Upper lobe of left lung (tissue), 6 donors: Measurements from ENCODE around the gene NT5DC1. TPM values are rescaled to one million over a fixed set of nuclear protein-coding genes. Genes with fewer than 3 reads are reported as not detected.

ENCODE experiments used
- ATAC-seq, 2 donors: fragments of 200-7000 bp; cut with Tn5 transposase; one replicate each; pipeline ENCODE4 v1.9.1; 2022; ENCODE audit warnings: mild to moderate bottlenecking in 2 of 2, moderate library complexity in 2 of 2; ENCODE audit not compliant: low FRiP score in 2 of 2
- DNase-seq, 2 donors: peaks; one replicate each; pipeline ENCODE4 v3.0.0-alpha.2; 2019 to 2020
- H3K27ac ChIP-seq, 4 donors: fragments of 200-600 bp; sonication (generic); one replicate each; pipeline ENCODE4 v1.5.1; 2016 to 2019
- H3K27me3 ChIP-seq, 4 donors: fragments of 200-600 bp; sonication (generic); one replicate each; pipeline ENCODE4 v1.5.1; 2017 to 2019
- H3K36me3 ChIP-seq, 4 donors: fragments of 200-600 bp; sonication (generic); one replicate each; pipeline ENCODE4 v1.5.1; 2016 to 2019
- H3K4me1 ChIP-seq, 4 donors: fragments of 200-600 bp; sonication (generic); one replicate each; pipeline ENCODE4 v1.5.1; 2018 to 2019
- H3K4me3 ChIP-seq, 4 donors: fragments of 200-600 bp; sonication (generic); one replicate each; pipeline ENCODE4 v1.5.1; 2017 to 2019; ENCODE audit warnings: mild to moderate bottlenecking in 2 of 4, moderate library complexity in 1 of 4
- H3K9me3 ChIP-seq, 4 donors: fragments of 200-600 bp; sonication (generic); one replicate each; pipeline ENCODE4 v1.5.1; 2018 to 2019
- CTCF ChIP-seq, 6 experiments: fragments of 450-650 bp in 4 of 6; fragments of 200-600 bp in 2 of 6; sonication (generic) in 2 of 6; IDR thresholded peaks; one replicate each; pipeline ENCODE4 v1.5.1; 2016 to 2019; ENCODE audit warnings: antibody characterized with exemption in 6 of 6
- EP300 ChIP-seq, 4 donors: sonication (generic); formaldehyde crosslinking; IDR thresholded peaks; one replicate each; pipeline ENCODE4 v1.5.1; 2017; ENCODE audit warnings: antibody characterized with exemption in 4 of 4, control low read depth in 2 of 4
- POLR2A ChIP-seq, 4 donors: fragments of 450-650 bp; IDR thresholded peaks; one replicate each; pipeline ENCODE4 v1.5.1; 2016 to 2017; ENCODE audit warnings: antibody characterized with exemption in 4 of 4, mild to moderate bottlenecking in 2 of 4
- POLR2AphosphoS5 ChIP-seq, 2 donors: sonication (generic); formaldehyde crosslinking; IDR thresholded peaks; one replicate each; pipeline ENCODE4 v1.5.1; 2017; ENCODE audit warnings: antibody characterized with exemption in 2 of 2
- WGBS, 2 donors: methylation state at CpG; one replicate each; pipeline ENCODE4 v1.1.5; 2017 to 2018; 5-methylcytosine and 5-hydroxymethylcytosine counted together
- total RNA-seq, 6 donors: library from RNA; depleted of rRNA in 4 of 6; stranded (reverse); fragments of >200 nt in 4 of 6; gene quantifications; one replicate each; pipeline versions ENCODE4 v1.1.0 to v1.2.1, GENCODE V29; 2016 to 2021
- donor health status: DM: no; HTN: no; CAD: no; lungs with moderate emphysema.
- donor health status: DM: no; HTN: yes; CAD: no; lungs with severe emphysema.

Gene NT5DC1
- total RNA-seq, 6 donors from 2014 or later = 5.4 to 55.6 (median 28.8) TPM

GRCh38 chr6:116200619-116201249, 100.1 kb downstream of the NT5DC1 start:
- Histone ChIP-seq H3K4me1 (peaks cover 0 to 5% (median 0%) of the 10 kb centered on the region in 4 donors), H3K4me3 (no peak overlapping the region), H3K27ac (no peak overlapping the region), H3K9me3 (no peaks in the 10 kb centered on the region), H3K36me3 (no peaks in the 10 kb centered on the region), H3K27me3 (no peaks in the 10 kb centered on the region)
- peak in 1 of 2 donors; percentile 54 for DNase-seq
- peak in 1 of 2 donors; percentile 14 for TF ChIP-seq POLR2AphosphoS5 (IDR thresholded peaks at IDR 0.05)
- TF ChIP-seq CTCF (IDR thresholded peaks at IDR 0.05) = no peak
- 60 to 66% methylated on average over 3 of the region's 3 CpGs for WGBS, 2 donors
- no peak for ATAC-seq

DNA sequence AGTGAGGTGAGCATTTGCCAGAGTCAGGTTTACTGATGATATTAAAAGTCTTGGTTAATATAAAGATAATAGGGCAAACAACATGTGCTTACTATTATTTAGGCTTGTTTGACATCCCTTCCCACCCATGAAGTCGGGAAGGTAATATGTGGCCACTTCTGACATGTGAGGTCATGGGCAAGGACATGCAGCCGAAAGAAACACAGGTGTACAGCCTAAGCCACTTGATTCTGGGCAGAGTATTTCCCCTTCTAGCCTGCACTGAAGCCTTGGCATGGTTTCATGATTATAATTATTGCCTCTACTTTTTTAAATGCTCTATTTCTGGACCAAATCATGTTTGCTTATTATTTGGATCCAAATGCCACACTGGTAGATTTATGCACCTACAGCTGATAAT, 100.9 kb downstream of the NT5DC1 start:
- Histone ChIP-seq H3K9me3 (no peaks in the 10 kb centered on the region), H3K4me1 (peaks cover 0 to 5% (median 0%) of the 10 kb centered on the region in 4 donors), H3K36me3 (no peaks in the 10 kb centered on the region), H3K27me3 (no peaks in the 10 kb centered on the region), H3K4me3 (no peak overlapping the region), H3K27ac (no peak overlapping the region)
- ATAC-seq (no peak), DNase-seq (no peak)
- no peak for TF ChIP-seq POLR2AphosphoS5 (IDR thresholded peaks at IDR 0.05)
- TF ChIP-seq EP300 (IDR thresholded peaks at IDR 0.05) = no peak
- TF ChIP-seq POLR2A (IDR thresholded peaks at IDR 0.05) = no peak
- no peak for TF ChIP-seq CTCF (IDR thresholded peaks at IDR 0.05)
- 71 to 85% methylated on average over 2 of the region's 2 CpGs for WGBS, 2 donors

- H3K4me3 ChIP-seq = no peak overlapping the region
- peaks cover 0 to 5% (median 0%) of the 10 kb centered on the region in 4 donors for H3K4me1 ChIP-seq
- no peaks in the 10 kb centered on the region for H3K36me3 ChIP-seq
- 60 to 85% methylated on average over 2 of the region's 2 CpGs for WGBS, 2 donors
- H3K27me3 ChIP-seq = no peaks in the 10 kb centered on the region
- no peak overlapping the region for H3K27ac ChIP-seq
- H3K9me3 ChIP-seq = no peaks in the 10 kb centered on the region
- no peak for ATAC-seq
- TF ChIP-seq EP300 (IDR thresholded peaks at IDR 0.05) = no peak
- TF ChIP-seq POLR2A (IDR thresholded peaks at IDR 0.05) = no peak
- no peak for TF ChIP-seq POLR2AphosphoS5 (IDR thresholded peaks at IDR 0.05)
- TF ChIP-seq CTCF (IDR thresholded peaks at IDR 0.05) = no peak
- no peak for DNase-seq
Observed at GRCh38 chr6:116205281-116205680, 104.6 kb downstream of the NT5DC1 start.

- H3K9me3 ChIP-seq = no peaks in the 10 kb centered on the region
- H3K27ac ChIP-seq = no peak overlapping the region
- H3K4me1 ChIP-seq = no peaks in the 10 kb centered on the region
- H3K4me3 ChIP-seq = no peak overlapping the region
- no peaks in the 10 kb centered on the region for H3K36me3 ChIP-seq
- no peak for DNase-seq
- 78 to 95% methylated on average over 1 of the region's 1 CpG for WGBS, 2 donors
- no peak for ATAC-seq
- no peak for TF ChIP-seq CTCF (IDR thresholded peaks at IDR 0.05)
- TF ChIP-seq EP300 (IDR thresholded peaks at IDR 0.05) = no peak
- TF ChIP-seq POLR2AphosphoS5 (IDR thresholded peaks at IDR 0.05) = no peak
- TF ChIP-seq POLR2A (IDR thresholded peaks at IDR 0.05) = no peak
- H3K27me3 ChIP-seq = no peaks in the 10 kb centered on the region
Observed at GRCh38 chr6:116206231-116206903, 105.7 kb downstream of the NT5DC1 start.
